AG08396 (cell line): ENCODE data around the gene OPN4.

Source experiments
- DNase-seq: peaks from one replicate; pipeline ENCODE4 v3.0.0; 2012; ENCODE audit warnings: low spot score, mixed read lengths

OPN4 gene

GRCh38 chr10:86647773-86648703 lies 6.3 kb upstream of the OPN4 start:
- DNase-seq, result no peak

GRCh38 chr10:86648704-86649427 lies 5.5 kb upstream of the OPN4 start:
- peak; percentile 79 for DNase-seq

GRCh38 chr10:86649471-86650150 lies 4.7 kb upstream of the OPN4 start:
- no peak for DNase-seq

- peak; percentile 4 for DNase-seq
Observed at GRCh38 chr10:86650151-86650550, 4.2 kb upstream of the OPN4 start.

GRCh38 chr10:86651021-86651471 lies 3.3 kb upstream of the OPN4 start:
- no peak for DNase-seq

- no peak for DNase-seq
Observed at GRCh38 chr10:86651631-86652331, 2.6 kb upstream of the OPN4 start.

- no peak for DNase-seq
Observed at GRCh38 chr10:86652361-86653202, 1.8 kb upstream of the OPN4 start.

- no peak for DNase-seq
Observed at GRCh38 chr10:86653379-86653778, 968 bp upstream of the OPN4 start.

GRCh38 chr10:86653987-86654386 lies 360 bp upstream of the OPN4 start:
- DNase-seq, result no peak

GRCh38 chr10:86655173-86655540 lies 810 bp downstream of the OPN4 start:
- DNase-seq, result no peak

- no peak for DNase-seq
Observed at GRCh38 chr10:86655596-86655995, 1.2 kb downstream of the OPN4 start.

- no peak for DNase-seq
Observed at GRCh38 chr10:86657011-86657395, 2.7 kb downstream of the OPN4 start.

GRCh38 chr10:86657396-86658011 lies 3.2 kb downstream of the OPN4 start:
- DNase-seq, result no peak

GRCh38 chr10:86658261-86658741 lies 4.0 kb downstream of the OPN4 start:
- no peak for DNase-seq

GRCh38 chr10:86658751-86659150 lies 4.4 kb downstream of the OPN4 start:
- DNase-seq, result no peak

- DNase-seq, result no peak
Observed at GRCh38 chr10:86659161-86659691, 4.9 kb downstream of the OPN4 start.

- DNase-seq, result no peak
Observed at GRCh38 chr10:86659721-86660453, 5.5 kb downstream of the OPN4 start.

GRCh38 chr10:86661161-86662025 lies 7.0 kb downstream of the OPN4 start:
- DNase-seq, result peak; percentile 66
